ENCODE data around the gene OTOS.

OTOS gene

GRCh38 chr2:240111253-240111652 lies 29.2 kb downstream of the OTOS start:
- DNase-seq: no peak

GRCh38 chr2:240109386-240109785 lies 31.1 kb downstream of the OTOS start:
- no peak for DNase-seq

- no peak for DNase-seq
Observed at GRCh38 chr2:240107477-240107796, 33.0 kb downstream of the OTOS start.

GRCh38 chr2:240106765-240107476 lies 33.5 kb downstream of the OTOS start:
- no peak for DNase-seq

GRCh38 chr2:240105982-240106381 lies 34.5 kb downstream of the OTOS start:
- no peak for DNase-seq

- DNase-seq: no peak
Observed at GRCh38 chr2:240103136-240103535, 37.3 kb downstream of the OTOS start.

GRCh38 chr2:240098349-240098748 lies 42.1 kb downstream of the OTOS start:
- no peak for DNase-seq

- DNase-seq: no peak
Observed at GRCh38 chr2:240095556-240096523, 44.6 kb downstream of the OTOS start.

- no peak for DNase-seq
Observed at GRCh38 chr2:240089306-240089705, 51.2 kb downstream of the OTOS start.
